Measurements from ENCODE around the gene COL4A1. TPM values are rescaled to one million over a fixed set of nuclear protein-coding genes. Genes with fewer than 3 reads are reported as not detected.
"Not testable (repeated sequence)": the region's sequence is repeated elsewhere in the genome, so short reads cannot be mapped to it uniquely, and the experiment has no call there.

The COL4A1 gene
- total RNA-seq, 1 donor from 2014 or later: 0.44 TPM

GRCh38 chr13:110123041-110123809, 183.7 kb downstream of the COL4A1 start:
- intact Hi-C loops (cut with micrococcal nuclease): no loop called here

GRCh38 chr13:110121422-110122083, 185.4 kb downstream of the COL4A1 start:
- intact Hi-C loops (cut with micrococcal nuclease): no loop called here

GRCh38 chr13:110119935-110120905, 186.7 kb downstream of the COL4A1 start:
- intact Hi-C loops (cut with micrococcal nuclease): loop anchor here (5.0 kb wide), 1 partner anchor 328 kb away; no protein-coding TSS in a partner anchor

GRCh38 chr13:110118106-110118505, 188.9 kb downstream of the COL4A1 start:
- intact Hi-C loops (cut with micrococcal nuclease): loop anchor here (5.0 kb wide), 1 partner anchor 326 kb away; no protein-coding TSS in a partner anchor

- intact Hi-C loops (cut with micrococcal nuclease): loop anchor here (1.0 to 5.0 kb wide), 3 partner anchors 324 to 1155 kb away; no protein-coding TSS in a partner anchor
Measured at GRCh38 chr13:110116072-110116487, 190.9 kb downstream of the COL4A1 start.

- intact Hi-C loops (cut with micrococcal nuclease): loop anchor here (5.0 kb wide), 1 partner anchor 323 kb away; no protein-coding TSS in a partner anchor
Measured at GRCh38 chr13:110115591-110115990, 191.4 kb downstream of the COL4A1 start.

- intact Hi-C loops (cut with micrococcal nuclease): no loop called here
Measured at GRCh38 chr13:110114316-110114715, 192.6 kb downstream of the COL4A1 start.

GRCh38 chr13:110113284-110113764, 193.6 kb downstream of the COL4A1 start:
- intact Hi-C loops (cut with micrococcal nuclease): no loop called here

GRCh38 chr13:110112379-110112778, 194.6 kb downstream of the COL4A1 start:
- intact Hi-C loops (cut with micrococcal nuclease): not testable (repeated sequence)

GRCh38 chr13:110110783-110111182, 196.2 kb downstream of the COL4A1 start:
- intact Hi-C loops (cut with micrococcal nuclease): no loop called here

GRCh38 chr13:110109910-110110309, 197.0 kb downstream of the COL4A1 start:
- intact Hi-C loops (cut with micrococcal nuclease): no loop called here

GRCh38 chr13:110109140-110109783, 197.7 kb downstream of the COL4A1 start:
- intact Hi-C loops (cut with micrococcal nuclease): no loop called here

- intact Hi-C loops (cut with micrococcal nuclease): no loop called here
Measured at GRCh38 chr13:110108348-110109139, 198.4 kb downstream of the COL4A1 start.

- intact Hi-C loops (cut with micrococcal nuclease): no loop called here
Measured at GRCh38 chr13:110107568-110108347, 199.2 kb downstream of the COL4A1 start.

- intact Hi-C loops (cut with micrococcal nuclease): no loop called here
Measured at GRCh38 chr13:110106726-110107125, 200.2 kb downstream of the COL4A1 start.

- intact Hi-C loops (cut with micrococcal nuclease): no loop called here
Measured at GRCh38 chr13:110105136-110105535, 201.8 kb downstream of the COL4A1 start.

GRCh38 chr13:110103534-110103933, 203.4 kb downstream of the COL4A1 start:
- intact Hi-C loops (cut with micrococcal nuclease): no loop called here

GRCh38 chr13:110103026-110103425, 203.9 kb downstream of the COL4A1 start:
- intact Hi-C loops (cut with micrococcal nuclease): no loop called here

- intact Hi-C loops (cut with micrococcal nuclease): no loop called here
Measured at GRCh38 chr13:110102053-110102452, 204.9 kb downstream of the COL4A1 start.
